Activated T-helper 1 cell treated with anti-CD3 and anti-CD28 coated beads, Interleukin-12 subunit alpha, Interleukin-12 subunit beta, Interleukin-2, Interleukin-4 antibody, amounts not matched to agents 30 ng/mL and 10 ng/mL and 1 ng/mL, durations not matched to agents 14 hours and 24 hours and 36 hours (primary cell): ENCODE data around the gene NHLH2. TPM values are rescaled to one million over a fixed set of nuclear protein-coding genes. Genes with fewer than 3 reads are reported as not detected.

ENCODE experiments used
- DNase-seq: peaks from one replicate; pipeline ENCODE4 v3.0.0; 2021; ENCODE audit warnings: low spot score
- H3K27ac Mint-ChIP-seq: one replicate; pipeline ENCODE4 v1.8.0; 2021; ENCODE audit warnings: mild to moderate bottlenecking, mixed read lengths
- H3K27me3 Mint-ChIP-seq: one replicate; pipeline ENCODE4 v1.8.0; 2022; ENCODE audit warnings: mild to moderate bottlenecking, moderate library complexity, mixed read lengths; ENCODE audit not compliant: insufficient read depth
- H3K36me3 Mint-ChIP-seq: one replicate; pipeline ENCODE4 v1.8.0; 2021; ENCODE audit warnings: low read depth, mixed read lengths
- H3K4me1 Mint-ChIP-seq: one replicate; pipeline ENCODE4 v1.8.0; 2021; ENCODE audit warnings: low read depth, mixed read lengths
- H3K4me3 Mint-ChIP-seq: one replicate; pipeline ENCODE4 v1.8.0; 2021; ENCODE audit warnings: mild to moderate bottlenecking, moderate library complexity, mixed read lengths
- H3K9me3 Mint-ChIP-seq: one replicate; pipeline ENCODE4 v1.8.0; 2021; ENCODE audit warnings: mixed read lengths
- intact Hi-C: fragments of 100-400 bp; cut with micrococcal nuclease; formaldehyde crosslinking; loops from one replicate; pipeline ENCODE4 v1.15.1; 2024
- total RNA-seq: library from RNA; stranded (reverse); gene quantifications from 2 replicates; pipeline ENCODE4 v1.2.3, GENCODE V29; 2022

NHLH2 gene
- total RNA-seq, 1 donor from 2014 or later: not detected

GRCh38 chr1:115809847-115810246 lies 31.1 kb downstream of the NHLH2 start:
- intact Hi-C loops: loop anchor here (5.0 kb wide), 1 partner anchor 687 kb away; no protein-coding TSS in a partner anchor
- no peak for DNase-seq
- no peaks in the 10 kb centered on the region for H3K9me3 Mint-ChIP-seq
- H3K27me3 Mint-ChIP-seq: peaks cover 8% of the 10 kb centered on the region
- H3K4me3 Mint-ChIP-seq: no peak overlapping the region
- no peaks in the 10 kb centered on the region for H3K4me1 Mint-ChIP-seq
- H3K27ac Mint-ChIP-seq: no peak overlapping the region
- no peaks in the 10 kb centered on the region for H3K36me3 Mint-ChIP-seq

GRCh38 chr1:115809076-115809475 lies 31.9 kb downstream of the NHLH2 start:
- Mint-ChIP-seq H3K9me3 (no peaks in the 10 kb centered on the region), H3K27me3 (peaks cover 7% of the 10 kb centered on the region), H3K4me1 (no peaks in the 10 kb centered on the region), H3K4me3 (no peak overlapping the region), H3K36me3 (no peaks in the 10 kb centered on the region), H3K27ac (no peak overlapping the region)
- intact Hi-C loops: loop anchor here (5.0 kb wide), 1 partner anchor 688 kb away; no protein-coding TSS in a partner anchor
- DNase-seq: no peak

GRCh38 chr1:115807723-115808122 lies 33.2 kb downstream of the NHLH2 start:
- no peak overlapping the region for H3K27ac Mint-ChIP-seq
- peak; percentile 27 for DNase-seq
- H3K9me3 Mint-ChIP-seq: no peaks in the 10 kb centered on the region
- intact Hi-C loops: loop anchor here (1.0 to 5.0 kb wide), 3 partner anchors 174 to 690 kb away; no protein-coding TSS in a partner anchor
- peaks cover 2% of the 10 kb centered on the region for H3K27me3 Mint-ChIP-seq
- H3K4me1 Mint-ChIP-seq: no peaks in the 10 kb centered on the region
- no peak overlapping the region for H3K4me3 Mint-ChIP-seq
- no peaks in the 10 kb centered on the region for H3K36me3 Mint-ChIP-seq

- H3K27me3 Mint-ChIP-seq: peaks cover 12% of the 10 kb centered on the region
- no peak overlapping the region for H3K4me3 Mint-ChIP-seq
- no peaks in the 10 kb centered on the region for H3K9me3 Mint-ChIP-seq
- H3K4me1 Mint-ChIP-seq: no peaks in the 10 kb centered on the region
- H3K36me3 Mint-ChIP-seq: no peaks in the 10 kb centered on the region
- intact Hi-C loops: loop anchor here (5.0 kb wide), 1 partner anchor 692 kb away; no protein-coding TSS in a partner anchor
- no peak overlapping the region for H3K27ac Mint-ChIP-seq
- no peak for DNase-seq
Measured at GRCh38 chr1:115805597-115805996, 35.3 kb downstream of the NHLH2 start.

- peaks cover 16% of the 10 kb centered on the region for H3K27me3 Mint-ChIP-seq
- H3K36me3 Mint-ChIP-seq: no peaks in the 10 kb centered on the region
- no peak overlapping the region for H3K4me3 Mint-ChIP-seq
- DNase-seq: no peak
- intact Hi-C loops: no loop called here
- no peaks in the 10 kb centered on the region for H3K9me3 Mint-ChIP-seq
- H3K4me1 Mint-ChIP-seq: no peaks in the 10 kb centered on the region
- no peak overlapping the region for H3K27ac Mint-ChIP-seq
Measured at GRCh38 chr1:115802416-115802815, 38.5 kb downstream of the NHLH2 start.

GRCh38 chr1:115797486-115797885 lies 43.4 kb downstream of the NHLH2 start:
- H3K36me3 Mint-ChIP-seq: no peaks in the 10 kb centered on the region
- no peak overlapping the region for H3K27ac Mint-ChIP-seq
- DNase-seq: no peak
- no peaks in the 10 kb centered on the region for H3K9me3 Mint-ChIP-seq
- H3K27me3 Mint-ChIP-seq: peaks cover 23% of the 10 kb centered on the region
- intact Hi-C loops: no loop called here
- H3K4me1 Mint-ChIP-seq: no peaks in the 10 kb centered on the region
- H3K4me3 Mint-ChIP-seq: no peak overlapping the region

- H3K9me3 Mint-ChIP-seq: no peaks in the 10 kb centered on the region
- intact Hi-C loops: no loop called here
Measured at GRCh38 chr1:115796897-115797296, 44.0 kb downstream of the NHLH2 start.

GRCh38 chr1:115796036-115796435 lies 44.9 kb downstream of the NHLH2 start:
- Mint-ChIP-seq H3K27me3 (peaks cover 15% of the 10 kb centered on the region), H3K4me3 (no peak overlapping the region), H3K9me3 (no peaks in the 10 kb centered on the region), H3K4me1 (no peaks in the 10 kb centered on the region), H3K36me3 (no peaks in the 10 kb centered on the region), H3K27ac (no peak overlapping the region)
- DNase-seq: no peak
- intact Hi-C loops: no loop called here

More at GRCh38 chr1:115796897-115797296, 44.0 kb downstream of the NHLH2 start:
- DNase-seq: no peak
- peaks cover 21% of the 10 kb centered on the region for H3K27me3 Mint-ChIP-seq
- no peak overlapping the region for H3K27ac Mint-ChIP-seq
- H3K4me3 Mint-ChIP-seq: no peak overlapping the region
- no peaks in the 10 kb centered on the region for H3K4me1 Mint-ChIP-seq
- no peaks in the 10 kb centered on the region for H3K36me3 Mint-ChIP-seq

- H3K4me3 Mint-ChIP-seq: no peak overlapping the region
Measured at GRCh38 chr1:115794976-115795639, 45.8 kb downstream of the NHLH2 start.

GRCh38 chr1:115793162-115793561 lies 47.8 kb downstream of the NHLH2 start:
- no peak overlapping the region for H3K27ac Mint-ChIP-seq
- H3K27me3 Mint-ChIP-seq: peaks cover 12% of the 10 kb centered on the region
- H3K4me3 Mint-ChIP-seq: no peak overlapping the region
- intact Hi-C loops: no loop called here
- H3K36me3 Mint-ChIP-seq: no peaks in the 10 kb centered on the region
- H3K4me1 Mint-ChIP-seq: no peaks in the 10 kb centered on the region
- no peak for DNase-seq
- no peaks in the 10 kb centered on the region for H3K9me3 Mint-ChIP-seq

More at GRCh38 chr1:115794976-115795639, 45.8 kb downstream of the NHLH2 start:
- DNase-seq: no peak
- Mint-ChIP-seq H3K4me1 (no peaks in the 10 kb centered on the region), H3K9me3 (no peaks in the 10 kb centered on the region), H3K36me3 (no peaks in the 10 kb centered on the region), H3K27ac (no peak overlapping the region), H3K27me3 (peaks cover 12% of the 10 kb centered on the region)
- intact Hi-C loops: no loop called here

GRCh38 chr1:115791816-115792215 lies 49.1 kb downstream of the NHLH2 start:
- Mint-ChIP-seq H3K4me1 (no peaks in the 10 kb centered on the region), H3K4me3 (no peak overlapping the region), H3K36me3 (no peaks in the 10 kb centered on the region), H3K9me3 (no peaks in the 10 kb centered on the region), H3K27me3 (peaks cover 8% of the 10 kb centered on the region), H3K27ac (no peak overlapping the region)
- DNase-seq: no peak
- intact Hi-C loops: no loop called here

GRCh38 chr1:115790846-115791245 lies 50.1 kb downstream of the NHLH2 start:
- Mint-ChIP-seq H3K36me3 (no peaks in the 10 kb centered on the region), H3K9me3 (no peaks in the 10 kb centered on the region), H3K4me3 (no peak overlapping the region), H3K4me1 (no peaks in the 10 kb centered on the region), H3K27ac (no peak overlapping the region), H3K27me3 (peaks cover 6% of the 10 kb centered on the region)
- intact Hi-C loops: no loop called here
- DNase-seq: no peak

- intact Hi-C loops: no loop called here
Measured at GRCh38 chr1:115790356-115790755, 50.6 kb downstream of the NHLH2 start.

More at GRCh38 chr1:115790356-115790755, 50.6 kb downstream of the NHLH2 start:
- Mint-ChIP-seq H3K36me3 (no peaks in the 10 kb centered on the region), H3K27ac (no peak overlapping the region), H3K9me3 (no peaks in the 10 kb centered on the region), H3K4me1 (no peaks in the 10 kb centered on the region), H3K4me3 (no peak overlapping the region), H3K27me3 (peaks cover 6% of the 10 kb centered on the region)
- no peak for DNase-seq
